ENCODE results near the gene WNK3. TPM values are rescaled to one million over a fixed set of nuclear protein-coding genes. Genes with fewer than 3 reads are reported as not detected.

WNK3 gene
- total RNA-seq, 4 donors from 2014 or later: 0.18 to 0.83 (median 0.53) TPM

GRCh38 chrX:54157561-54157960 lies 200.3 kb downstream of the WNK3 start:
- Histone ChIP-seq H3K9me3 (no peaks in the 10 kb centered on the region), H3K27ac (no peak overlapping the region), H3K27me3 (no peaks in the 10 kb centered on the region), H3K36me3 (no peaks in the 10 kb centered on the region), H3K4me3 (no peak overlapping the region), H3K4me1 (no peaks in the 10 kb centered on the region)
- DNase-seq: no peak
- TF ChIP-seq POLR2A (IDR thresholded peaks at IDR 0.05) (no peak), CTCF (IDR thresholded peaks at IDR 0.05) (no peak)

Small RNAs within 50 kb of the gene (small RNA-seq; reads per million reads assigned to genes)
- gene AL589872.1 (0 reads per million in 2 donors), gene RNU6-434P (0 reads per million in 2 donors)

Other genes starting within 250 kb of the WNK3 start
- gene FAM120C, start 174.8 kb downstream of the WNK3 start, total RNA-seq: 10 to 100 TPM in 1 of 4 donors, 1 to 10 TPM in 3; 5.0 to 12.4 (median 5.2) TPM
- gene TSR2, start 82.4 kb upstream of the WNK3 start, total RNA-seq: 10 to 100 TPM in 3 of 4 donors, 1 to 10 TPM in 1; 7.9 to 38.8 (median 15.0) TPM
- 1 to 10 TPM in 3 of 4 donors, under 1 TPM in 1; 0.88 to 9.9 (median 4.7) TPM for gene FGD1, start 138.2 kb upstream of the WNK3 start, total RNA-seq
- 10 to 100 TPM; 31.0 to 47.2 (median 38.2) TPM for gene GNL3L, start 172.2 kb upstream of the WNK3 start, total RNA-seq